22Rv1 (cell line): ENCODE results near the gene ASPHD2.

ENCODE experiments used
- H3K27ac ChIP-seq: fragments of 450-650 bp; 2 replicates; pipeline ENCODE4 v1.5.1; 2017
- ZFX ChIP-seq: fragments of 450-650 bp; IDR thresholded peaks from 2 replicates; pipeline ENCODE4 v1.6.1; 2017; ENCODE audit warnings: antibody characterized with exemption, borderline replicate concordance
- TF ChIP-seq, protein P1 (sequence below): fragments of 450-650 bp; IDR thresholded peaks from 2 replicates; pipeline ENCODE4 v1.5.1; 2017; ENCODE audit warnings: mild to moderate bottlenecking

ASPHD2 gene

DNA sequence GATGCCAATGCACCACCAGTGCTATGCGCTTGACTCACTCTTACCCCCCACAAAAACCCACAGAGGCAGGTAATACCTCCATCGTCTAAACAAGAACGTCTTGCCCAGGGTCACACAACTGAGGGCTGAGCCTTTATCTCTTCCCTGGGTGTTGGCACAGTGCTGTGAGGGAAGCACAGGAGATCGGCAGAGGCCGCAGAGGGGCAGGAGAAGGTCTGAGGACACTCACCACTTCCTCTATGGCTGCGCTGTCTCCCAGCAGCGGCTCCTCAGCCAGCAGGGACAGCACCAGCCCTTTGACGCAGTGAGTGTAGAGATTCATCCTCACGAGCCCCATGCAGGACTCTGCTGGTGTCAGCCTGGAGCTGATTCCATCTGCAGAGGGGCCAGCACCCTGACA, 34.6 kb downstream of the ASPHD2 start:
- TF ChIP-seq ZFX = no peak
- TF ChIP-seq, protein P1, sequence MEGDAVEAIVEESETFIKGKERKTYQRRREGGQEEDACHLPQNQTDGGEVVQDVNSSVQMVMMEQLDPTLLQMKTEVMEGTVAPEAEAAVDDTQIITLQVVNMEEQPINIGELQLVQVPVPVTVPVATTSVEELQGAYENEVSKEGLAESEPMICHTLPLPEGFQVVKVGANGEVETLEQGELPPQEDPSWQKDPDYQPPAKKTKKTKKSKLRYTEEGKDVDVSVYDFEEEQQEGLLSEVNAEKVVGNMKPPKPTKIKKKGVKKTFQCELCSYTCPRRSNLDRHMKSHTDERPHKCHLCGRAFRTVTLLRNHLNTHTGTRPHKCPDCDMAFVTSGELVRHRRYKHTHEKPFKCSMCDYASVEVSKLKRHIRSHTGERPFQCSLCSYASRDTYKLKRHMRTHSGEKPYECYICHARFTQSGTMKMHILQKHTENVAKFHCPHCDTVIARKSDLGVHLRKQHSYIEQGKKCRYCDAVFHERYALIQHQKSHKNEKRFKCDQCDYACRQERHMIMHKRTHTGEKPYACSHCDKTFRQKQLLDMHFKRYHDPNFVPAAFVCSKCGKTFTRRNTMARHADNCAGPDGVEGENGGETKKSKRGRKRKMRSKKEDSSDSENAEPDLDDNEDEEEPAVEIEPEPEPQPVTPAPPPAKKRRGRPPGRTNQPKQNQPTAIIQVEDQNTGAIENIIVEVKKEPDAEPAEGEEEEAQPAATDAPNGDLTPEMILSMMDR = no peak
- H3K27ac ChIP-seq = no peak overlapping the region

DNA sequence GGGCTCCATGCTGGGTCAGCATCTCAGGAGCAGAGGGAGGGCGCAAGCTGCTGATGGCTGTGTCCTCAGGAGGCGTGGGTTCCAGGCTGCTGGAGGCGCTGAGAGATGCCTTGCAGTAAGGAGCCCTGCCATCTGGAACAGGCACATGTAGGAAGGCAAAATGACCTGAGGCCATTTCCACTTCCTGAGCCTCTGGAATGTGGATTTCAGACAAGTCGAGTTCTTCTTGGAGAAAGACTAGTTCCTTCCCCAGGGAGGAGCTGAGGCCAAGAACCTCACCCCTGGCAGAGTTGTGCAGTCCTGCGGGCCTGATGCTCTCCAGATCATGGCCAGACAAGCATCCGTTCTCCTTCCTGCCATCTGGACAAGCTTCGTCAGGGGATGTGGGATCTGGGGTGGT, 35.3 kb downstream of the ASPHD2 start:
- TF ChIP-seq ZFX = no peak
- TF ChIP-seq, protein P1 = no peak
- H3K27ac ChIP-seq = no peak overlapping the region

DNA sequence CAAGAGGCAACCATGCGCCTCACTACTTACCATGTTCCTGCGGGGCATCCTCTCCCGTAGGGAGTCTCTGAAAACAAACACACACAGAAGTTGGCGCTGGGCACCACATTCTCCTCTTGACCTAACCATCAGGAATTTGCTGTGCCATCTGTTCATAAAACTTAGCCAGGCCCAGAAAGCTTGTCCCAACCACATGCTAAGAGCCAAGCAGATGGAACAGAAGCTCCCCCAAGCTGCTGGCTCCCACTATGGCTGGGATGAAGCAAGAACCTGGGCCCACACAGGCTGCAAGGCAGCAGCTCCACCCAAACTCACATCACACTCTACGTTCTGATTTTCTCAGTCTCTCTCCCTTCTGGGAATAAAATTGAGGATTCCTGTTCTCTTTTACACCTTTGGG, 37.1 kb downstream of the ASPHD2 start:
- TF ChIP-seq, protein P1 = no peak
- no peak for TF ChIP-seq ZFX
- H3K27ac ChIP-seq = no peak overlapping the region

DNA sequence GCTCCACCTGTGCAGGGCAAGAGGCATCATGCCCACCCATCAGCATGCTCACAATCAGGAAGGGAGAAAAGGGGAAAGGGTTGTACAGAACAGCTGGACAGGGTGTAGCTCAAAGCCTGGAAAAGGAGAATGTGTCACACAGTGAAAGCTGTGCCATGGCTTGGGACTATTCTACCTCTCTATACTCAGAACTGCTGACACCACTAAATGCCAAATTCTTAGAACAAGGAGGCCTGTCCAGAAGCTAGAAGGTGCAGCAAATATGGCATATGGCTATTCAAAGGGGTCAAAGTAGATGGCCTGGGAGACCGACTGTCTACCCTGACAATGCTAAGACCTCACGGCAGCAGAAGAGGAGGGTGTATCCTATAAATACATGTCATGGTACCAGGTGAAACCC, 41.7 kb downstream of the ASPHD2 start:
- no peak for TF ChIP-seq ZFX
- TF ChIP-seq, protein P1 = no peak
- H3K27ac ChIP-seq = no peak overlapping the region

DNA sequence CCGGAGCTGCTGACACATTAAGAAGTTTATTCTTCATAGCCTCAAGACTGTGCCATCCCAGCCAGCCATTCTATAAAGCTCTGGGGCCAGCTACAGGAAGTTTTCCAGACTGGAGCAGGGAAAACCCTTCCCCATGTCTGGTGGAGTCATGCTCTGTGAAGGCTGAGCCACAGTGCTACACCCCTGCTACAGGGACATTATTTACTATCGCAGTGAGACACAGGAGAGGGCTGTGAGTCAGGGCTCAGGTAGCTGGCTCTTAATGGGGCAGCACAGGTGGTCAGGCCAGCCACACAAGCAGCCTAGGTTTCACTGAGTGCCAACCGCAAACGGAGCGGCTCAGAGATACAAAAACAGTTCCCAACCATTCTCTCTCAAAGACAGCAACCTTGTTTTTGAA, 42.5 kb downstream of the ASPHD2 start:
- H3K27ac ChIP-seq = no peak overlapping the region
- no peak for TF ChIP-seq ZFX
- TF ChIP-seq, protein P1 = no peak

DNA sequence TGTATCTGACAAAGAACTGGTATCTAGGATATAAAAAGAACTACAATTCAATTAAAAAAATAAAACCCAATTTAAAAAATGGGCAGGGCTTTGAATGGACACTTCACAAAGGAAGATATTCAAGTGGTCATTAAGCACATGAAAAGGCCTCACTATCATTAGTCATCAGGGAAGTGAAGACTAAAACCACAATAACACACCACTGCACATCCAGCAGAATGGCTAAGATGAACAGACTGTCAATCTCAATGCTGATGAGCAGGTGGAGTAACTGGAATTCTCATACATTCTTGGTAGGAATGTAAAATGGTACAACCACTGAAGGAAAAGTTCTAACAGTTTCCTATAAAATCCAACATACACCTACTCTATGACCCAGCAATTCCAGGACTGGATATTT, 45.6 kb downstream of the ASPHD2 start:
- H3K27ac ChIP-seq = no peak overlapping the region

DNA sequence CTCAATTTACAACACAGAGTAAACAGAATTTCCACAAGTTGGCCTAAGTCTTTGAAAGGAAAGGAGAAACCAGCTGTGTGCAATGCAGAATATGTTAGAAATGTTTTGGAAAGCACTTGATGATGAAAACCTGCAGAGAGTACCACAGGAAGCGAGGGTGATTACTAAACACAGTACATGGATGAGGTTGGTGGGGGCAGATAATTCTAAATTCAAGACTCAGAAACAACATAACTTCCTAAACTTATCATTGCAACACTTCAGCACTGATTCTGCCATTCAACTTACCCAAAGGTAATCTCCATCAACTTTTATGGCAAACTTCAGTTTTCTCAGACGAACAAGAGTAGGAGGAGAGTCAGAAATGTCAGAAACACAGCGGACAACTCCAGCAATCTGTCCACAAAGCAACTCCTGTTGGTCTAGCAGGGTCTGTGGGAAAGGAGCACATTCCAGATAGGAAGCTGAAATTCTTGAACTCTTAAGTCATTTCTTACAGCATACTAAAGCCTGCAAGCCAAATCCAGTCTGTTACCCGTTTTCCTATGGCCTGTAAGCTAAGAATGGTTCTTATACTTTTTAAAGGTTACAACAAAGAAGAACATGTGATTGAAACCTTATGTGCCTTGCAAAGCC, 47.8 kb downstream of the ASPHD2 start:
- no peak for TF ChIP-seq ZFX
- TF ChIP-seq, protein P1 = no peak
- H3K27ac ChIP-seq = no peak overlapping the region

More for the DNA sequence above, 45.6 kb downstream of the ASPHD2 start:
- TF ChIP-seq, protein P1 = no peak
- no peak for TF ChIP-seq ZFX
